HG02610 (cell line): ENCODE data around the gene YARS1.
A peak's percentile ranks its signal among the peaks of the same experiment; 100 is the strongest.

Experiments
- ATAC-seq: cut with Tn5 transposase; IDR thresholded peaks from one replicate; pipeline ENCODE4 v1.9.1; 2021; ENCODE audit warnings: mild to moderate bottlenecking, moderate library complexity; ENCODE audit not compliant: unreplicated experiment

Gene YARS1

GRCh38 chr1:32766328-32766972 is 50.7 kb downstream of the YARS1 start:
- no peak for ATAC-seq

GRCh38 chr1:32765570-32766327 is 51.4 kb downstream of the YARS1 start:
- no peak for ATAC-seq

GRCh38 chr1:32764826-32765569 is 52.2 kb downstream of the YARS1 start:
- no peak for ATAC-seq

- ATAC-seq: no peak
Observed at GRCh38 chr1:32763221-32763620, 53.9 kb downstream of the YARS1 start.

GRCh38 chr1:32761936-32762335 is 55.2 kb downstream of the YARS1 start:
- no peak for ATAC-seq

GRCh38 chr1:32761253-32761877 is 55.8 kb downstream of the YARS1 start:
- ATAC-seq: no peak

GRCh38 chr1:32759997-32760623 is 57.0 kb downstream of the YARS1 start:
- ATAC-seq: no peak

GRCh38 chr1:32759521-32759981 is 57.6 kb downstream of the YARS1 start:
- ATAC-seq: no peak

GRCh38 chr1:32758795-32759430 is 58.2 kb downstream of the YARS1 start:
- ATAC-seq: no peak

- ATAC-seq: no peak
Observed at GRCh38 chr1:32758177-32758794, 58.9 kb downstream of the YARS1 start.

- ATAC-seq: no peak
Observed at GRCh38 chr1:32757213-32757895, 59.8 kb downstream of the YARS1 start.

- no peak for ATAC-seq
Observed at GRCh38 chr1:32755810-32756159, 61.4 kb downstream of the YARS1 start.

GRCh38 chr1:32755098-32755809 is 61.9 kb downstream of the YARS1 start:
- ATAC-seq: no peak

GRCh38 chr1:32754317-32755097 is 62.7 kb downstream of the YARS1 start:
- ATAC-seq: no peak

- ATAC-seq: peak; percentile 55
Observed at GRCh38 chr1:32753532-32754316, 63.4 kb downstream of the YARS1 start.

- ATAC-seq: no peak
Observed at GRCh38 chr1:32749771-32750170, 67.4 kb downstream of the YARS1 start.

GRCh38 chr1:32749332-32749731 is 67.8 kb downstream of the YARS1 start:
- no peak for ATAC-seq
